Uterus (tissue), 4 donors: ENCODE results near the gene SMAD1. TPM values are rescaled to one million over a fixed set of nuclear protein-coding genes. Genes with fewer than 3 reads are reported as not detected.

Experiments used
- DNase-seq, 2 donors: peaks; one replicate each; pipeline ENCODE4 v3.0.0-alpha.2; 2019 to 2020
- H3K27ac ChIP-seq, 2 donors: fragments of 200-600 bp; sonication (generic); 1 replicate in 1 of 2; 2 replicates in 1 of 2; pipeline ENCODE4 v1.5.1; 2016 to 2018
- H3K27me3 ChIP-seq, 2 donors: fragments of 200-600 bp; sonication (generic); one replicate each; pipeline ENCODE4 v1.5.1; 2018 to 2019; ENCODE audit warnings: control low read depth in 1 of 2
- H3K36me3 ChIP-seq, 2 donors: fragments of 200-600 bp; sonication (generic); one replicate each; pipeline ENCODE4 v1.5.1; 2019; ENCODE audit warnings: control low read depth in 1 of 2
- H3K4me1 ChIP-seq, 2 donors: fragments of 200-600 bp; sonication (generic); one replicate each; pipeline ENCODE4 v1.5.1; 2018 to 2019; ENCODE audit warnings: control low read depth in 1 of 2
- H3K4me3 ChIP-seq, 2 donors: fragments of 200-600 bp; sonication (generic); 1 replicate in 1 of 2; 2 replicates in 1 of 2; pipeline ENCODE4 v1.5.1; 2018 to 2019; ENCODE audit warnings: mild to moderate bottlenecking in 1 of 2
- H3K9me3 ChIP-seq, 2 donors: fragments of 200-600 bp; sonication (generic); one replicate each; pipeline ENCODE4 v1.5.1; 2019; ENCODE audit warnings: control low read depth in 1 of 2
- CTCF ChIP-seq, 4 experiments: fragments of 200-600 bp in 2 of 4; fragments of 450-650 bp in 2 of 4; sonication (generic) in 2 of 4; IDR thresholded peaks; one replicate each; pipeline ENCODE4 v1.5.1; 2016 to 2019; ENCODE audit warnings: antibody characterized with exemption in 4 of 4, mild to moderate bottlenecking in 2 of 4, moderate library complexity in 1 of 4
- POLR2A ChIP-seq, 2 donors: fragments of 450-650 bp; IDR thresholded peaks; one replicate each; pipeline ENCODE4 v1.6.1; 2016; ENCODE audit warnings: antibody characterized with exemption in 2 of 2, mild to moderate bottlenecking in 1 of 2, moderate library complexity in 1 of 2
- intact Hi-C: fragments of 100-400 bp; cut with DNase I; formaldehyde crosslinking; loops from one replicate; pipeline ENCODE4 v1.15.1; 2023; ENCODE audit warnings: low total_unique reads
- total RNA-seq, 4 donors: library from RNA; depleted of rRNA in 3 of 4; stranded (reverse); fragments of >200 nt in 3 of 4; gene quantifications; one replicate each; pipeline versions ENCODE4 v1.1.0 to v1.2.4, GENCODE V29; 2014 to 2023
- donor health status: DM: yes; HTN: yes; CAD: no.

The SMAD1 gene
- total RNA-seq, 4 donors from 2014 or later, result 29.1 to 81.4 (median 54.3) TPM

GRCh38 chr4:145482209-145483037, 770 bp downstream of the SMAD1 start:
- DNase-seq, result peak; percentile 52 to 53
- H3K36me3 ChIP-seq, result no peaks in the 10 kb centered on the region
- H3K27me3 ChIP-seq, result no peaks in the 10 kb centered on the region
- intact Hi-C loops, result no loop called here
- no peaks in the 10 kb centered on the region for H3K9me3 ChIP-seq
- TF ChIP-seq CTCF (IDR thresholded peaks at IDR 0.05), result no peak
- peak overlapping the region; percentile 98 to 99 for H3K27ac ChIP-seq
- peak overlapping the region; percentile 73 to 89 for H3K4me3 ChIP-seq
- H3K4me1 ChIP-seq, result peaks cover 0 to 11% of the 10 kb centered on the region in 2 donors

GRCh38 chr4:145483514-145483913, 1.9 kb downstream of the SMAD1 start:
- peak overlapping the region; percentile 98 to 99 for H3K27ac ChIP-seq

GRCh38 chr4:145484225-145484846, 2.7 kb downstream of the SMAD1 start:
- peaks cover 0 to 11% of the 10 kb centered on the region in 2 donors for H3K4me1 ChIP-seq
- intact Hi-C loops, result no loop called here
- no peaks in the 10 kb centered on the region for H3K27me3 ChIP-seq
- TF ChIP-seq CTCF (IDR thresholded peaks at IDR 0.05) (no peak), POLR2A (IDR thresholded peaks at IDR 0.05) (no peak)
- no peaks in the 10 kb centered on the region for H3K9me3 ChIP-seq
- H3K36me3 ChIP-seq, result no peaks in the 10 kb centered on the region
- H3K27ac ChIP-seq, result peak overlapping the region; percentile 98 to 99
- DNase-seq, result no peak
- H3K4me3 ChIP-seq, result no peak overlapping the region

More at GRCh38 chr4:145483514-145483913, 1.9 kb downstream of the SMAD1 start:
- TF ChIP-seq POLR2A (IDR thresholded peaks at IDR 0.05) (no peak), CTCF (IDR thresholded peaks at IDR 0.05) (no peak)
- H3K4me3 ChIP-seq, result peak overlapping the region; percentile 73 to 89
- no peak for DNase-seq
- H3K27me3 ChIP-seq, result no peaks in the 10 kb centered on the region
- no peaks in the 10 kb centered on the region for H3K9me3 ChIP-seq
- H3K36me3 ChIP-seq, result no peaks in the 10 kb centered on the region
- intact Hi-C loops, result no loop called here
- peaks cover 0 to 11% of the 10 kb centered on the region in 2 donors for H3K4me1 ChIP-seq

- Histone ChIP-seq H3K27ac (peak overlapping the region; percentile 12 to 99), H3K9me3 (no peaks in the 10 kb centered on the region), H3K4me3 (no peak overlapping the region), H3K36me3 (no peaks in the 10 kb centered on the region), H3K27me3 (no peaks in the 10 kb centered on the region), H3K4me1 (peaks cover 0 to 11% of the 10 kb centered on the region in 2 donors)
- intact Hi-C loops, result no loop called here
- TF ChIP-seq CTCF (IDR thresholded peaks at IDR 0.05) (no peak), POLR2A (IDR thresholded peaks at IDR 0.05) (no peak)
- DNase-seq, result no peak
Measured at GRCh38 chr4:145485120-145485519, 3.5 kb downstream of the SMAD1 start.

GRCh38 chr4:145486603-145487002, 5.0 kb downstream of the SMAD1 start:
- Histone ChIP-seq H3K36me3 (no peaks in the 10 kb centered on the region), H3K27ac (peak overlapping the region in 1 of 2 donors; percentile 99), H3K4me1 (peaks cover 0 to 11% of the 10 kb centered on the region in 2 donors), H3K27me3 (no peaks in the 10 kb centered on the region), H3K4me3 (no peak overlapping the region), H3K9me3 (no peaks in the 10 kb centered on the region)
- TF ChIP-seq POLR2A (IDR thresholded peaks at IDR 0.05) (no peak), CTCF (IDR thresholded peaks at IDR 0.05) (no peak)
- intact Hi-C loops, result no loop called here
- DNase-seq, result no peak
